Loucy (cell line): Measurements from ENCODE around the gene PKP3.
"Not testable (repeated sequence)": the region's sequence is repeated elsewhere in the genome, so short reads cannot be mapped to it uniquely, and the experiment has no call there.

Experiments used
- H2AFZ ChIP-seq: fragments of 200-600 bp; sonication (generic); 2 replicates; pipeline ENCODE4 v1.6.0; 2016; ENCODE audit warnings: antibody characterized with exemption, mild to moderate bottlenecking, low read length, moderate library complexity
- H3F3A ChIP-seq: fragments of 200-600 bp; 2 replicates; pipeline ENCODE4 v1.6.0; 2016; ENCODE audit warnings: antibody characterized with exemption, low read depth, mild to moderate bottlenecking
- H3K27me3 ChIP-seq: fragments of 200-600 bp; sonication (generic); 2 replicates; pipeline ENCODE4 v1.6.1; 2014; ENCODE audit warnings: low read length, mild to moderate bottlenecking; ENCODE audit not compliant: insufficient read depth, poor library complexity, severe bottlenecking
- H3K36me3 ChIP-seq: fragments of 200-600 bp; sonication (generic); 2 replicates; pipeline ENCODE4 v1.6.1; 2016; ENCODE audit warnings: low read length; ENCODE audit not compliant: insufficient read depth
- H3K4me1 ChIP-seq: fragments of 200-600 bp; sonication (generic); 2 replicates; pipeline ENCODE4 v1.5.1; 2014; ENCODE audit warnings: low read length, mild to moderate bottlenecking; ENCODE audit not compliant: insufficient read depth, poor library complexity, severe bottlenecking
- H3K4me2 ChIP-seq: fragments of 200-600 bp; sonication (generic); 2 replicates; pipeline ENCODE4 v1.6.0; 2014; ENCODE audit warnings: antibody characterized with exemption, low read length, low read depth, mild to moderate bottlenecking; ENCODE audit not compliant: poor library complexity, severe bottlenecking
- H3K4me3 ChIP-seq: fragments of 200-600 bp; sonication (generic); 2 replicates; pipeline ENCODE4 v1.5.1; 2014; ENCODE audit warnings: low read length, mild to moderate bottlenecking, mixed read lengths; ENCODE audit not compliant: poor library complexity, severe bottlenecking
- H3K79me2 ChIP-seq: fragments of 200-600 bp; sonication (generic); 2 replicates; pipeline ENCODE4 v1.6.1; 2014; ENCODE audit warnings: low read length; ENCODE audit not compliant: insufficient read depth
- H3K9ac ChIP-seq: fragments of 200-600 bp; sonication (generic); 2 replicates; pipeline ENCODE4 v1.6.0; 2014; ENCODE audit warnings: mild to moderate bottlenecking, low read depth, low read length, moderate library complexity; ENCODE audit not compliant: poor library complexity, severe bottlenecking
- H3K9me2 ChIP-seq: fragments of 200-600 bp; sonication (generic); replicated peaks from 2 replicates; pipeline ENCODE4 v1.6.1; 2016; ENCODE audit warnings: low read depth, low read length, mixed read lengths
- H3K9me3 ChIP-seq: fragments of 200-600 bp; sonication (generic); 2 replicates; pipeline ENCODE4 v1.6.1; 2014; ENCODE audit warnings: mild to moderate bottlenecking, antibody characterized with exemption, low read length, low read depth; ENCODE audit not compliant: insufficient read depth
- H4K20me1 ChIP-seq: fragments of 200-600 bp; sonication (generic); 2 replicates; pipeline ENCODE4 v1.6.0; 2014; ENCODE audit warnings: antibody characterized with exemption, low read length, mild to moderate bottlenecking; ENCODE audit not compliant: insufficient read depth, poor library complexity, severe bottlenecking
- EZH2phosphoT487 ChIP-seq: fragments of 200-600 bp; IDR thresholded peaks from 2 replicates; pipeline ENCODE4 v1.6.1; 2018; ENCODE audit warnings: antibody characterized with exemption, mild to moderate bottlenecking, moderate library complexity, borderline replicate concordance
- TF ChIP-seq, protein P1 (sequence below): fragments of 200-600 bp; sonication (generic); conservative IDR thresholded peaks from 2 replicates; pipeline ENCODE4 v1.5.1; 2014; ENCODE audit warnings: mild to moderate bottlenecking, antibody characterized with exemption, low read length

Gene PKP3

GRCh38 chr11:350033-350722, 43.8 kb upstream of the PKP3 start:
- H3K36me3 ChIP-seq, H3K9me2 ChIP-seq, H4K20me1 ChIP-seq, H3K27me3 ChIP-seq, H2AFZ ChIP-seq, H3K9me3 ChIP-seq, H3K79me2 ChIP-seq: not testable (repeated sequence)
- Histone ChIP-seq H3K4me1 (peaks cover 59% of the 10 kb centered on the region), H3K4me3 (peak overlapping the region; percentile 69), H3K9ac (peak overlapping the region; percentile 96), H3F3A (peaks cover 26% of the 10 kb centered on the region), H3K4me2 (peak overlapping the region; percentile 90)

- no peak overlapping the region for H2AFZ ChIP-seq
- peaks cover 65% of the 10 kb centered on the region for H3K4me1 ChIP-seq
- H3K36me3 ChIP-seq = no peaks in the 10 kb centered on the region
- H3K79me2 ChIP-seq = peaks cover 11% of the 10 kb centered on the region; the same call in 1 of the 2 replicates
- H3K4me2 ChIP-seq = peak overlapping the region; percentile 90
- no peaks in the 10 kb centered on the region for H4K20me1 ChIP-seq
- no peaks in the 10 kb centered on the region for H3K9me2 ChIP-seq
- no peaks in the 10 kb centered on the region for H3K9me3 ChIP-seq
- H3K9ac ChIP-seq = peak overlapping the region; percentile 96
- H3K27me3 ChIP-seq = no peaks in the 10 kb centered on the region
- peaks cover 26% of the 10 kb centered on the region for H3F3A ChIP-seq
- H3K4me3 ChIP-seq = peak overlapping the region; percentile 69
- TF ChIP-seq, protein P1, sequence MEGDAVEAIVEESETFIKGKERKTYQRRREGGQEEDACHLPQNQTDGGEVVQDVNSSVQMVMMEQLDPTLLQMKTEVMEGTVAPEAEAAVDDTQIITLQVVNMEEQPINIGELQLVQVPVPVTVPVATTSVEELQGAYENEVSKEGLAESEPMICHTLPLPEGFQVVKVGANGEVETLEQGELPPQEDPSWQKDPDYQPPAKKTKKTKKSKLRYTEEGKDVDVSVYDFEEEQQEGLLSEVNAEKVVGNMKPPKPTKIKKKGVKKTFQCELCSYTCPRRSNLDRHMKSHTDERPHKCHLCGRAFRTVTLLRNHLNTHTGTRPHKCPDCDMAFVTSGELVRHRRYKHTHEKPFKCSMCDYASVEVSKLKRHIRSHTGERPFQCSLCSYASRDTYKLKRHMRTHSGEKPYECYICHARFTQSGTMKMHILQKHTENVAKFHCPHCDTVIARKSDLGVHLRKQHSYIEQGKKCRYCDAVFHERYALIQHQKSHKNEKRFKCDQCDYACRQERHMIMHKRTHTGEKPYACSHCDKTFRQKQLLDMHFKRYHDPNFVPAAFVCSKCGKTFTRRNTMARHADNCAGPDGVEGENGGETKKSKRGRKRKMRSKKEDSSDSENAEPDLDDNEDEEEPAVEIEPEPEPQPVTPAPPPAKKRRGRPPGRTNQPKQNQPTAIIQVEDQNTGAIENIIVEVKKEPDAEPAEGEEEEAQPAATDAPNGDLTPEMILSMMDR = no peak
- TF ChIP-seq EZH2phosphoT487 = no peak
Measured at GRCh38 chr11:350723-351255, 43.2 kb upstream of the PKP3 start.

GRCh38 chr11:351411-351810, 42.6 kb upstream of the PKP3 start:
- Histone ChIP-seq H3K79me2 (peaks cover 12% of the 10 kb centered on the region; the same call in 1 of the 2 replicates), H3K9me2 (no peaks in the 10 kb centered on the region), H3F3A (peaks cover 26% of the 10 kb centered on the region), H3K9ac (peak overlapping the region; percentile 96), H3K27me3 (no peaks in the 10 kb centered on the region), H4K20me1 (no peaks in the 10 kb centered on the region), H2AFZ (no peak overlapping the region), H3K36me3 (no peaks in the 10 kb centered on the region), H3K4me1 (peaks cover 68% of the 10 kb centered on the region), H3K9me3 (no peaks in the 10 kb centered on the region), H3K4me3 (peak overlapping the region; percentile 69), H3K4me2 (peak overlapping the region; percentile 90)
- TF ChIP-seq, protein P1 = no peak
- TF ChIP-seq EZH2phosphoT487 = no peak
